OCI-LY7 (cell line): Measurements from ENCODE around the gene CENPP. TPM values are rescaled to one million over a fixed set of nuclear protein-coding genes. Genes with fewer than 3 reads are reported as not detected.

Source experiments
- BruUV-seq: library from RNA; stranded (reverse); fragments of 400-500 nt; replicated peaks from 2 replicates; lab custom pipeline; 2021; lab: Mats Ljungman, UMichigan
- CTCF ChIA-PET: fragments of 300-600 bp; sonication (Branson Sonifier 250); formaldehyde crosslinking; loops from one replicate; lab custom pipeline; 2022; ENCODE audit warnings: antibody characterized with exemption; ENCODE audit not compliant: unreplicated experiment; lab: Charles Lee
- POLR2A ChIA-PET: fragments of 300-600 bp; sonication (Branson Sonifier 250); formaldehyde crosslinking; loops from one replicate; lab custom pipeline; 2022; ENCODE audit warnings: antibody characterized with exemption; lab: Charles Lee
- DNase-seq: peaks from one replicate; pipeline ENCODE4 v3.0.0-alpha.2; 2015; ENCODE audit warnings: low spot score
- H2AFZ ChIP-seq: fragments of 200-600 bp; sonication (generic), shearing (Covaris generic); 2 replicates; pipeline ENCODE4 v1.6.1; 2014; ENCODE audit warnings: mild to moderate bottlenecking, antibody characterized with exemption, low read length, moderate library complexity
- H3K27ac ChIP-seq: fragments of 200-600 bp; sonication (generic); 2 replicates; pipeline ENCODE4 v1.5.1; 2014; ENCODE audit warnings: mixed run types, low read depth, mild to moderate bottlenecking, moderate library complexity, low read length, inconsistent platforms; ENCODE audit not compliant: poor library complexity, severe bottlenecking
- H3K36me3 ChIP-seq: fragments of 200-600 bp; sonication (generic); 2 replicates; pipeline ENCODE4 v1.6.1; 2014; ENCODE audit warnings: mild to moderate bottlenecking, antibody characterized with exemption, low read length, moderate library complexity, mixed read lengths; ENCODE audit not compliant: insufficient read depth
- H3K4me1 ChIP-seq: fragments of 200-600 bp; sonication (generic); 2 replicates; pipeline ENCODE4 v1.5.1; 2014; ENCODE audit warnings: mild to moderate bottlenecking, low read length; ENCODE audit not compliant: insufficient read depth, poor library complexity, severe bottlenecking
- H3K4me2 ChIP-seq: fragments of 200-600 bp; sonication (generic); 2 replicates; pipeline ENCODE4 v1.6.1; 2014; ENCODE audit warnings: mild to moderate bottlenecking, low read length
- H3K4me3 ChIP-seq: fragments of 200-600 bp; sonication (generic); 2 replicates; pipeline ENCODE4 v1.5.1; 2014; ENCODE audit warnings: mild to moderate bottlenecking, low read depth, low read length; ENCODE audit not compliant: poor library complexity, severe bottlenecking
- H3K79me2 ChIP-seq: fragments of 200-600 bp; sonication (generic); 2 replicates; pipeline ENCODE4 v1.6.1; 2016; ENCODE audit warnings: low read depth, mild to moderate bottlenecking, low read length, moderate library complexity, mixed read lengths; ENCODE audit not compliant: insufficient read depth
- H3K9me2 ChIP-seq: fragments of 200-600 bp; sonication (generic); 2 replicates; pipeline ENCODE4 v1.6.1; 2016; ENCODE audit warnings: mild to moderate bottlenecking, low read length, mixed read lengths; ENCODE audit not compliant: insufficient read depth
- H3K9me3 ChIP-seq: fragments of 200-600 bp; sonication (generic); 2 replicates; pipeline ENCODE4 v1.6.1; 2014; ENCODE audit warnings: mild to moderate bottlenecking, mixed run types, low read length, mixed read lengths
- H4K20me1 ChIP-seq: fragments of 200-600 bp; sonication (generic); 2 replicates; pipeline ENCODE4 v1.6.1; 2014; ENCODE audit warnings: mild to moderate bottlenecking, antibody characterized with exemption, low read length, moderate library complexity, mixed read lengths; ENCODE audit not compliant: insufficient read depth
- EZH2phosphoT487 ChIP-seq: fragments of 200-600 bp; sonication (generic); IDR thresholded peaks from 2 replicates; pipeline ENCODE4 v1.6.1; 2018; ENCODE audit warnings: low read depth, borderline replicate concordance, mild to moderate bottlenecking, mixed run types, antibody characterized with exemption, low read length, moderate library complexity, mixed read lengths
- intact Hi-C: fragments of 100-400 bp; cut with micrococcal nuclease; formaldehyde crosslinking; loops from one replicate; pipeline ENCODE4 v1.10.0; 2022; ENCODE audit not compliant: unreplicated experiment
- total RNA-seq, 2 experiments: library from RNA; depleted of rRNA in 1 of 2; stranded (reverse); fragments of >200 nt in 1 of 2; shearing (Covaris generic) in 1 of 2; gene quantifications; 2 replicates each; pipeline ENCODE4 v1.2.3, GENCODE V29; 2014 to 2022
- TF ChIP-seq, protein P1 (sequence below): fragments of 200-600 bp; sonication (generic); conservative IDR thresholded peaks from 2 replicates; pipeline ENCODE4 v1.5.1; 2014; ENCODE audit warnings: mild to moderate bottlenecking, antibody characterized with exemption, low read length, moderate library complexity, mixed read lengths

The CENPP gene
- total RNA-seq, 2 experiments from 2014 or later: 25.4 to 30.9 TPM

DNA sequence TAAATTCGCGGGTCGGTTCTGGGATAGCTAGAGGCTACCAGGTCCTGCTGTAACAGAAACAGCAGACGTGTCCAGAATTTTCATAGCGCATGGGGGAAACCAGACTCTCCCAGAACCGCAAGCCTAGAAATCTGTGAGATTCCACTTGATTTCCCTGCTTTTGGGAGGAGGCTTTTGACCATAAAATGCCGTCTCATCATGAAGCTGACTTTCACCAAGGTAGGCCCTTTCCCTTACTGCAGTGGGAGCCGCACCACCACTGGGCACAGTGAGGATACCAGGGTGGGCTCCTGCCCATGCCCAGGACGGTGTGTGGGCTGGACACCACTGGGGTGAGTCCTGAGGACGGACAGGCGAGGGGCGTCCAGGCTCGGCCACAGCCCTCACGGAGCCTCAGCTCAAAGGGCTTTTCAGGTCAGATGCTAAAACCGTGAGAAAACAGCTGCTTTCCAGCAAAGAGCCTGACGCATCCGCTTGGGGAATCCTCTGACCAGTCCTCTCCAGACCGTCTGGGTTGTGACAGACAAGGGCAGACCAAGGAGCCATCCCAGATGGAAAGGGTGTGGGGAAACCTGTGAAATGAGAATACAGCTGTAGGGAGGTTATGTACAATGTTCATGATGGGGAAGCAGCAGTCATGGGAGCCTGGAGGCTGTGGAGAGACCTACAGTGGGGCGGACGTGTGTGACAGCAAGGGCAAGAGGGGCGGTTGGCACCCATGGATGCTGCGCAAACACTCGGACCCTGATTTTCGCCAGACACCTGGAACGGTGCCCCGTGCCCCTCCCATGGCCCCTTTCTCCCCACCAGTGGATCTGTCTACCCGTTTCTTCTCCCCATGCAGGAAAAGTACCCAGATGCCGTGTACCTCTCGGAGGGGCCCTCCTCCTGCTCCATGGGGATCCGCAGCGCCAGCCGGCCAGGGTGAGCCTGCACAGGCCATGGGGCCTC lies 285.0 kb downstream of the CENPP start:
- H3K9me3 ChIP-seq: peaks cover 1% of the 10 kb centered on the region; the same call in 1 of the 2 replicates
- no peaks in the 10 kb centered on the region for H3K79me2 ChIP-seq
- H3K4me1 ChIP-seq: no peaks in the 10 kb centered on the region
- intact Hi-C loops: no loop called here
- H3K9me2 ChIP-seq: no peaks in the 10 kb centered on the region
- no peak overlapping the region for H3K27ac ChIP-seq
- BruUV-seq: no TSS peak
- DNase-seq: no peak
- CTCF ChIA-PET: no interaction called here
- TF ChIP-seq, protein P1, sequence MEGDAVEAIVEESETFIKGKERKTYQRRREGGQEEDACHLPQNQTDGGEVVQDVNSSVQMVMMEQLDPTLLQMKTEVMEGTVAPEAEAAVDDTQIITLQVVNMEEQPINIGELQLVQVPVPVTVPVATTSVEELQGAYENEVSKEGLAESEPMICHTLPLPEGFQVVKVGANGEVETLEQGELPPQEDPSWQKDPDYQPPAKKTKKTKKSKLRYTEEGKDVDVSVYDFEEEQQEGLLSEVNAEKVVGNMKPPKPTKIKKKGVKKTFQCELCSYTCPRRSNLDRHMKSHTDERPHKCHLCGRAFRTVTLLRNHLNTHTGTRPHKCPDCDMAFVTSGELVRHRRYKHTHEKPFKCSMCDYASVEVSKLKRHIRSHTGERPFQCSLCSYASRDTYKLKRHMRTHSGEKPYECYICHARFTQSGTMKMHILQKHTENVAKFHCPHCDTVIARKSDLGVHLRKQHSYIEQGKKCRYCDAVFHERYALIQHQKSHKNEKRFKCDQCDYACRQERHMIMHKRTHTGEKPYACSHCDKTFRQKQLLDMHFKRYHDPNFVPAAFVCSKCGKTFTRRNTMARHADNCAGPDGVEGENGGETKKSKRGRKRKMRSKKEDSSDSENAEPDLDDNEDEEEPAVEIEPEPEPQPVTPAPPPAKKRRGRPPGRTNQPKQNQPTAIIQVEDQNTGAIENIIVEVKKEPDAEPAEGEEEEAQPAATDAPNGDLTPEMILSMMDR: no peak
- no peak for TF ChIP-seq EZH2phosphoT487
- H2AFZ ChIP-seq: no peak overlapping the region
- no peak overlapping the region for H3K4me3 ChIP-seq
- H3K4me2 ChIP-seq: no peak overlapping the region
- no peaks in the 10 kb centered on the region for H4K20me1 ChIP-seq
- H3K36me3 ChIP-seq: peaks cover 45% of the 10 kb centered on the region; the same call in 1 of the 2 replicates
- POLR2A ChIA-PET: no interaction called here

DNA sequence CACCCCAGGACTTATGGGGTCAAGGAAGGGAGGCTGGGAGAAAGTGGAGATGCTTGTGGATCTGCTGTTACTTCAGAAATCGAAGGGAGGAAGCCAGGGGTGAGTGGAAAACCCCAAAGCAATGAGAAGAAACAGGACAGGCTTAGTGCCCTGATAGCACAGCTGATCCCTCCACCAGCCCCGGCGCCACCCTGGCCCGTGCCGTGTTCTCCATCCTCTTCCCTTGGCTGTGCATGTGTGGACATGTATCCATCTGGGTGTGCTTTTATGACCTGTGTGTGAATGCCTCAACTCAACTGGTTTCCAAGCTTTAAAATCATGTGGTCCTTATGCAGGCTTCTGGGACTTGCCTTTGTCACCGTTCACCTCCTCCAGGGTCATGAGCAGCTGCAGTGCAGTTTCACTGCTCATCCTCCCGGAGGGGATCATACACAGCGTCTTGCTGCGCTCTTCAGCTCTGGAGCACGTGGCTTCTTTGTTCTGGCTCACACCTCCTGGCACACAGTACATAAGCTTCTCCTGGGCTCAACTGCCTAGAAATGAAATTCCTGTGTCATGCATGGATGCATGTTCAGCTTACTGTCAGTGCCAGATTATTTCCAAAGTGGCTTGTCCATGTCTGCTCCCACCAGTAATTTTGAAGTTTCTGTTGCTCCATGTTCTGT lies 286.0 kb downstream of the CENPP start:
- Histone ChIP-seq H3K4me2 (no peak overlapping the region), H3K79me2 (no peaks in the 10 kb centered on the region), H3K36me3 (peaks cover 53% of the 10 kb centered on the region; the same call in 1 of the 2 replicates), H2AFZ (no peak overlapping the region), H3K9me2 (no peaks in the 10 kb centered on the region), H4K20me1 (no peaks in the 10 kb centered on the region), H3K9me3 (no peaks in the 10 kb centered on the region), H3K4me1 (no peaks in the 10 kb centered on the region), H3K27ac (no peak overlapping the region), H3K4me3 (no peak overlapping the region)
- no peak for DNase-seq
- ChIA-PET CTCF (no interaction called here), POLR2A (no interaction called here)
- intact Hi-C loops: no loop called here
- BruUV-seq: no TSS peak
- TF ChIP-seq EZH2phosphoT487: no peak
- TF ChIP-seq, protein P1: no peak
